HG02884 (cell line): ENCODE measurements around the gene RASSF10.

Experiments
- ATAC-seq: cut with Tn5 transposase; IDR thresholded peaks from one replicate; pipeline ENCODE4 v1.9.1; 2021; ENCODE audit warnings: mild to moderate bottlenecking, moderate library complexity; ENCODE audit not compliant: unreplicated experiment

The RASSF10 gene

DNA sequence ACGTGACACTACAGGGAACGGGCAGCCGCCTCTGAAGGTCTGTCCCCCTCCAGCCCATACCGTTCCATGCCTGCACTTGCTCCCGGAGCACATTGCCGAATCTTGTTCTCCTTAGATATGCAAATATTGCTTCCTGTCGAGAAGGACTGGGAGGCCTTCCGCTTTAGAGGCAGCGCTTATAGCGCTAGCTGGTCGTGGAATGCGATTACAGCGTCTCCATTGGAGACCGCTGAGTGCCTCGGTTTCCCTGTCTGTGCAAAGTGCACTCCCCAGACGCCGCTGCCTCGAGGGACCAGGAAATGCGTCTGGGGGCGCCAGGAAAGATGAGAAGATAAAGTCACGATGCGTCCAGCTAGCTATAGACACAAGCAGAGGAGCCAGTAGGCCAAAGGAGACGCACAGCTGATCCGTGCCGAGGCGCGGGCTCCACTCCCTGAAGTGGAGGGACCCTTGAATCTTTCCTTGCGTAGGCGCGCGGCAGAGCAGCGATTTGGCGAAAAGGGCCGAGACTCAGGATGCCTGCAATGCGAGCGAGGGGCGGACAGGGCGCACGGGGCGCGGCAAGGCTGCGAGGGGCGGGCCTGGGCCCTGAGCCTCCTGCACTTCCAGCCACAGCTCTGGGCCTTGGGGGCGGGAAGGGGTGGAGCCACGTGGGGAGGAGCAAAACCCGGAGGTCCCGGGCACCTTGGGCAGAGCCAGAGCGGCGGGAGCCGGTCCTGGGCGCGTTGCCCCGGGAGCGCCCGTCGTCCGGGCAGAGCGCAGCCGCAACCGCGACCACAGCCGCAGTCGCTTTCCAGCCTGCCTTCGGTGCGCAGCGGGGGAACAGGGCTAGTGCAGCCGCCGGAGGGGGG lies at the start of gene RASSF10:
Gene RASSF10 (plus strand): TSS at position 692 of the 851 bp plus-strand sequence. CDS start 261 bp downstream, outside the sequence.
- ATAC-seq: no peak

DNA sequence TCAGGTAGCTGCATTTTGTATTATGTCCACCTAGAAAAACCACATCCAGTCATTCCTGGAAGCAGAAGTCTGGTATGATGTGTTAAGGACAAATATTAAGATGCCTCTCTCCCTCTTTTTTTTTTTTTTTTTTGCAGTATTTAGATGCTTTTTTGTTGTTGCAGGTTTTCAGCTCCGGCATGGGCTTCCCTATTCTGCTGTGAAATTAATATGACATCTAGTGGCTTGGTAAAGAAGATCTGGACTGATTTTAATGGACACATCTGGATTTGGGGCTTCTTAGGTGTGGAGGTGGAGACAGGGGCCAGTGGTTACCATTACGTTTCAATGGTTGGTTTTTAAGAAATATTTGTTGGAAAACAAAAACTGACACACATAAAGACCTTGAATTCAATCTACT lies 47.5 kb upstream of the RASSF10 start:
- ATAC-seq: no peak

DNA sequence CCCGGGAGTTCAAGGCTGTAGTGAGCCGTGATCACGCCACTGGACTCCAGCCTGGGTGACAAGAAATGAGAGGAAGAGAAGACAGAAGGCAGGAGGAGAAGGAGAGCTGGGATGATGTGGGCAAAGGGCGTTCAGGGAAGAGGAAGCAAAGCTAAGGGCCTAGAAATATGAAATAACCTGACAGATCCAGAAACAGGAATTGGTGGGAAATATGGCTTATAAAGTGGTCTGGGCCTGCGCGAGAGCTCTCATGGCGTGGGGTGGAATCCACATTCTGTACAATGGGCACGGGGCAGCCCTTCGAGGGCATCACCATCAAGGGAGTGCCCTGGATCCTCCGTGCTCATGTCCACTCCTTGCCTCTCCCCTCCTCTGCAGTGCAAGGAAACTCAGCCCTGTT lies 46.8 kb upstream of the RASSF10 start:
- ATAC-seq: no peak

DNA sequence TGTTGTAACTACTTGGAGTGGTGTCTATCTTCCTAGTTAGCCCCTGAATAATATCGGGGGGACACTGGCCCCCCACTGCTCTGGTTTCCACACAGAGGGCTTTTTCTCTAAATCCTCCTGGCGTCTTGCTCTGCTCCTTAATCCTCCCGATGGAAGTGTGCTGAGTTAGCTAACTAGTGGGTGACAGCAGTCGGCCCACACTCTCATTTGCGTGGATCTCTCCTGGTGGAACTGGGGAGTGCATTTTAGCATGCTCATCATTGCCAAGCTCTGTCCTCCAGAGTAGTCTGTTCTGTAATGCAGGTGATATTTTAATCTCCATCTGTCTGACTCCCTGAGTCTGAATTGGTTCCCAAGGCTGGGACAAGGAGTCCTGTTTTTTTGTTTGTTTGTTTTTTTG lies 46.1 kb upstream of the RASSF10 start:
- no peak for ATAC-seq

DNA sequence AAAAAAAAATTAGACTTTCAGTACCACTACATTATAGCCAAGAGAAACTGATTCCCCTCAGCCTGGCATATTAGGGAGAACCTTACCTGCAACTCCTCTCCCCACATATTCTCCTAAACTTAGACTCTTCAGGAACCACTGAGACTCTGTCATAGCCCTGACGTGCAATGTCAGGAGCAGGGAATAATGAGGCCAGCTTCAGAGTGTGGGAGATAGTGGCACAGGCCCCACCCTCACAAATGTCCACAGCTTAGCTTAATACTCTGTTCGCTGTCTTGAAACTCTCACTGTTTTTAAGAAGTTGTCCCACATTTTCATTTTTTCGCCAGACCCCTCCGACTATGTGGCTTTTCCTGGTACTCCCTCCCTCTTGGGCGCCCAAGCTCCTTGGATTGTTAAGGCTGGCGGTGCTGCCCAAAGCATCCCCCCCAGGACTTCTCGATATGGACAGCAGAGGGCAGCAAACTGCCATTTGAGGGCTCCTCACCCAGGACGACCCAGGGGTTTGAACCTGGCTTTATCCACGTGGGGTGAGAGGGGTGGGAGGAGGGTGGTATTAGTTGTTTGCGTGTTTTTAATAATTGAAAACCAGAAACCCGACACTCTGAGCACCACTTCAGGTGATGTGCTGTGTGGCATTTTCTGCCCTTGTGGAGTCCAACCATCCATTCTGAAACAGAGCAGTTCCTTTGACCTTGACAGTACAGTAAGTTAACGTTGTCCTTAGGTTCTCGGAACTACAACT lies 45.2 kb upstream of the RASSF10 start:
- peak; percentile 66 for ATAC-seq

DNA sequence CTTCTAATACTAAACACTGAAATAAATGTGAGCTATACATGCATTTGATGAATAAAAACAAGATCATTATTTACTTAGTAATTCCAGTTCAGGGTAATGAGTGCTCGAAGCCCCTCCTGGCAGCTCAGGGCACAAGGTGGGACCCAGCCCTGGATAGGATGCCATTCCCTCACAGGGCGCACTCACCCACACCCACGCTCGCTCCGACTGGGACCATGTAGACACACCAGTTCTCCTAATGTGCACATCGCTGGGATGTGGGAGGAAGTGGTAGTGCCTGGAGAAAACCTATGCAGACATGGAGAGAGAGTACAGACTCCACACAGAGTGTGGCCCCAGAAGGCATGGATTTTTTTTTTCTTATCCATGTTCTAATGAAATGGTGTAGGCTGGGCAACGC lies 44.5 kb upstream of the RASSF10 start:
- ATAC-seq: no peak

DNA sequence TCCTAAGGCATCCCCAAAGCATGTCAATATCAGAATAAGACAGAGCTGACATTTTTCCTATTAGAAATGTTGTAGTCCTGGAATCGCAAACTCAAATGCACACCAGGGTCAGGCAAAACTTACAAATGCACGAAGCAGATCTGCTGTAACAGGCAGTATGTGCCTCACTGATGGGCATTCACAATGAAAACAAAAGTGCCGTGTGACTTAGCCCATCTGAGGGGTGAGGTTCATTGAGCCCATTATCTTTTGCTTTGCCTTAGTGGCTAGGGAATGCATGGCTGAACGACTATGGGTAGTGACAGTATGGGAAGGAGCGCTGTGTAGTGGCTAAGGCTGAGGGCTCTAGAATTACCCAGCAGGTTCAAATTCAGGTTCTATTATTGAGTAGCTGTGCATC lies 43.1 kb upstream of the RASSF10 start:
- no peak for ATAC-seq

DNA sequence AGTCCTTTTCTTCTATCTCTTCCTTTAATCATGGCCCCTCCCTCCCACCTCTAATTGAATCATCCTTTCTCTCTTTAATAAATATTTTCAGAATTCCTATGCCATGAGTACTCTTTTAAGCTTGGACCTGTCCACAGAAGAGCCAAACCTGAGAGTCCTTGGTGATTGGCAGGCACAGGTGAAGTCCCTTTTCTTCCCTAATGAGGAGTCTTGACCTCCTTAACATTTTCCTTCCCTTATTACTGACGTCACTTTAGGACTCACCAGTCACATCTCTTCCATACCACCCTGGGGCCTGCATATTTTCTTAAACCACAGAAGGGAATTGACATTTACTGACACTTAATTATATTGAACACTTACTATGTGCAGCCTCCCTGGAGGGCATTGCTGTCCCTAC lies 41.0 kb upstream of the RASSF10 start:
- no peak for ATAC-seq

DNA sequence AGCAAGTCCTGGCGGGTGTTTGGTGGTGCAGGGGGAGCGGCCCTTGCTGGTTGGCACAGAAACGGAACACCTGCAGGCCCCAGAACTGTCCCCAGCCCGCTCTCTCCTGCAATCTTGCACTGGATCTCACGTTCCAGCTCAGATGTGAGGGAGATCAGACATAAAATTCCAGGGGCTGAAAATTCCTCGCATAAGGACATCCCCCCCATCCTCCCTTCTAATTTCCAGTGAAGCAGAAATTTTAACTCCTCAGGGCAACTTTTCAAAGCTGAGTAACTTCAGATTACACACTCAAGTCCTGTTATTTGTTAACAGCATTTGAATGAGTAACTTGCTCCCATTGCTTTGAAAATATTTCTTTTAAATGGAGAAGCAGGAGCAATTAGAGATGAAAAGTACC lies 40.3 kb upstream of the RASSF10 start:
- ATAC-seq: no peak

DNA sequence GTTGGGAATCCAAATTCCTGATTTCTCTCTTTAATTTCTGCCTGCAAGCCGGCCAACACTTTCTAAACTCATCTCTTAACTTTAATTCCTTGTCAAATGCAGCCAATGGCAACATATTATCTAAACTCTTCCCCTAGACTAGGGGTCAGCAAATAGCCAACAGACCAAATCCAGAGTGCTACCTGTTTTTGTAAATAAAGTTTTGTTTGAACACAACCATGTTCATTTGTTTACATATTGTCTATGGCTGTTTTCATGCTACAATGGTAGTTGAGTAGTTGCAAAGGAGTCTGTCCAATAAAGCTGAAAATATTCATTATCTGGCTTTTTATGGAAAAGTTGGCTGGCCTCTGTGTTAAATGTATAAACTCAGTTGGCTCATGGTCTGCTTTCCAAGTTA lies 37.2 kb upstream of the RASSF10 start:
- no peak for ATAC-seq

DNA sequence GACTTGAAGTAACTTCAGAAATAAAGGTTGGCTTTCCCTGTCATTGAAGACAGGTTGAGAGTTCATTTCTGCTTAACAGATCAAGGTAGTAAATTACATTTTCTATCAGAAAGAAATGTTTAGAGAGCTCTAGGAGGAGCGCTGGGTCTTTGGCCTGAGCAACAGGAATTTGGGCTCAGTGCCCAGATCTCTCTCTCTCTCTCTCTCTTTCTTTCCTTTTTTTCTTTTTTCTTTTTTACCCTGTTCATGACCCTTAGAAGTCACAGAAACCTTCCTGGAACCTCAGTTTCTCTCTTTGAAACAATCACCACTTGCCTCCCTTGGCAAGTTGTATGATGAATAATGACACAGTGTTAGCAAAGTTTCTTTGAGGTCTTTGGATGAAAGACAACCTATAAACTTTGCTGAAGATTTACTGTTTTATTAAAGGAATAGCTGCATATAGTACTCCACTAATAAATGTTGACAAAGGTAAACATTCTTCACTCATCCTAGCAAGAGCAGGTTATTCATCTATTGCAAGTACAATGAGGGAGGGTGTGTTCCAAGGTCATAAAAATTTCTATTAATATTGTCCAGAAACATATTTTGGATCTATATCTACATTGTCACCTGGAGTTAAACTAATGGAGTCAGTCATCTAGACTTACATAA lies 35.5 kb upstream of the RASSF10 start:
- ATAC-seq: no peak

DNA sequence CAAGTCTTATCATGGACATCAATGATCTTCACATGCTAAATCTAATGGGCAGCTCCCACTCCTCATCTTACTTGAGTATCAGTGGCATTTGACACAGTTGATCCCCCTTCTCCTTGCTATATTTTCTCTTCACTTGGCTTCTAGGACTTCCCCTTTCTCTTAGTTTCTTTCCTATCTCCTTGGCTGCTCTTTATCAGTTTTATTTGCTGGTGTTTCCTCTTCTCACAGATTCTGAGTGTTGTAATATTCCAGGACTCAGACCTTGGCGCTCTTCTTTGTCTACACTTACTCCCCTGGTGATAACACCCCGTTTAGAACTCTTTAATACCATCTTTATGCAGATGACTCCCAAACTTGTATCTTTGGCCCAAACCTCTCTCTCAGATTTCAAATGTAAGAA lies 33.9 kb upstream of the RASSF10 start:
- ATAC-seq: no peak

DNA sequence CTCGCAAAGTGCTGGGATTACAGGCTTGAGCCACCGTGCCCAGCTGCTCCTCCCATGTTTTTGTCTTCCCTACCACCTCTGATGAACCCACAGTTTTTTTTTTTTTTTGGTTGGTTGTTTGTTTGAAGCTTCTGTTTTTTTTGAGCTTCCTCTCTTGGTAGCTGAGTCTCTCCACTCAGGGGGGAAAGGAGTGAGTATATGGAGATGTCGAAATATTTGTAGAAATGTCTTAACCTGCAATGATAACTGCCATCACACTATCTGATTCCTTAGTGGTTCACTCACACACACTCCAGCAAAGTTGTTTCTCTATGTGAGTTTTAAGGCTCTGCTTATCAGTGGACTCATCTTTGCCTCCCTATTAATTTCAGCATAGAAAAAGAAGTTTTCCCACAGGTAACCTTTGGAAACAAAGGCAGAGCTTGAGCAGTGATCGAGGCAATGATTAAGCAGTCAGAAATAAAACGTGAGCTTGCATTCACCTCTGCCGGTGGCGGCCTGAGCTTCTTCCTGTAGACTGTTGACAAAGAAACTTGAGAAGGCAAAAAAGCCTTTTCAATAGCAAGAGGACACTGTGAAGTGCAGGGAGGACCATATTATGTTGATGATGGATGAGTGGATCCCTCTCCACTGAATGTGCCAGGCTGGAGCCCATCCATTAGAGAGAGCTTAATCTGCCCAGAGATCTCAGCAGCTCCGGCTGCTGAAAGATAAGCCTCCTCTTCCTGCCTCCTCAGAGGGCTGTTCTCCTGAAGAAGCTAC lies 29.0 kb upstream of the RASSF10 start:
- no peak for ATAC-seq

DNA sequence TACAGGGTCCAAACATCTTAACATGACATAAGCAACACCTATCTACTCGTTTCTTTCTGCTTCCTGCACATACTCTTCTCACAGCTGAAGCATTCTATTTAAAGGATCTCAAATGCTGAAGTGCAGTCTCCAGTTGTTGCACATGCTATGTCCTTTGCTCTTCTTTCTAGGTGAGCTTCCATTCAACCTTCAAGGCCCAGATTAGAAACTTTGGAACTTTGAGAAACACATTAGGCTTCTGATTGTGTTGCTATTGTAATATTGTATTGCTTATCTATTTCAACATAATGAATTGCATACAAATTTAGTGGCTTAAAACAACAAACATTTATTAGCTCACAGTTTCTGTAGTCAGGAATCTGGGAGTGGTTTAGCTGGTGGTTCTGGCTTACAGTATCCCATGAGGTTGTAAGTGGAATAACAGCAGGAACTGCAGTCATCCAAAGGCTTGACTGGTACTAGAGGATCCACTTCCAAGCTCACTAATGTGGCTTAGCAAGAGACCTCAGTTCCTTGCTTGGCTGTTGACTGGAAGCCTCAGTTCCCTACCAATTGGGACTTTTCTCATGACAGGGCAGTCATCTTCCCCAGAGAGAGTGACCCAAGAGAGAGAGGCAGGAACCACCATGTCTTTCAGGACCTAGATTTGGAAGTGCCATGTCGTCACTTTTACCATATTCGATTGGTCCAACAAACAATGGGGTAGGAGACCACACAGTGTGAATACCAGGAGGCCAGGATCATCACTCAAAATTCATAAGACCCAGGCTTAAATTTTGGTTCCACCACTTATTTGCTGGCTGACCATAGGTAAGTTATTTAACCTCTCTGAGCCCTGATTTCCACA lies 27.2 kb upstream of the RASSF10 start:
- ATAC-seq: no peak

DNA sequence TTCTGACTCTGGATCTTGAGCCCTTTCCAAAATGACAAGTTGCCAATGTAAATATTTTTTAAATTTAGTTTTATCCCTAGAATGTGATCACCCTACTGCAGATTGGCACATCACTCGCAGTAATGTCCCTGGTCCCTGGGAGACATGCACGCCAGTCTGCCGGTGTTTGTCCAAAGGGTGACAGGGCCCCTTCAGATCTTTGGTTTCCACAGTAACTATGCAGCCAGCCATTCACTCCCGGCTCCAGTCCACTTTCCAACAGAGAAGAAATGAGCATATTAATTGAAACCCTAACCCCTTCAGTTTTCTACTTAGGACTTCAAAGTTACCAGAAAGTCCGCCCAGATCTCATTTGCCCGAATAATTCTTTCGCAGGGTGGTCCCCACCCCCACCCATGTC lies 25.8 kb upstream of the RASSF10 start:
- ATAC-seq: no peak

DNA sequence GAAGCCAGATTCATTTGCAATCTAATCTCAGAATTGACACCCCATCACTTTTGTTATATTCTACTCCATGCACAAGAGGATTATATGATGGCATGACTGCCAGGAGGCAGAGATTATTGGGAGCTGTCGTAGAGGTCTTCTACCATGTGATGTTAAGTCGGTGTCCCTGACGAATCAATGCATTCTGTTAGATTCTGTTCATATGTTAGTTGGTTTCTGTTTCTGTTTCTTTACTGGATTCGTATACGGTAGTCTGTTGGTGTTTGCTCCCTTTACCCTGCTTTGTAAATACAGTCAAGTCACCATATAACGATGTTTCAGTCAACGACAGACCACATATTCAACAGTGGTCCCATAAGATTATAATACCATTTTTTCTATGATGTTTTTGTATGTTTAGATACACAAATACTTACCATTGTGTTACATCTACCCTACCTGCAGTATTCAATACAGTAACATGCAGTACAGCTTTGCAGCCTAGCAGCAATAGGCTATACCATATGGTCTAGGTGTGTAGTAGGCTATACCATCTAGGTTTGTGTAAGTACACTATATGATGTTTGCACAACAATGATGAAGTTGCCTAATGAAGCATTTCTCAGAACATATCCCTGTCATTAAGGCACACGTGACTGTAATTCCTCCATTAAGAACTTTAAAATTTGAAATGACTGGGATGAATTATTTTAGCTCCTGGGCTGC lies 22.8 kb upstream of the RASSF10 start:
- ATAC-seq: no peak

DNA sequence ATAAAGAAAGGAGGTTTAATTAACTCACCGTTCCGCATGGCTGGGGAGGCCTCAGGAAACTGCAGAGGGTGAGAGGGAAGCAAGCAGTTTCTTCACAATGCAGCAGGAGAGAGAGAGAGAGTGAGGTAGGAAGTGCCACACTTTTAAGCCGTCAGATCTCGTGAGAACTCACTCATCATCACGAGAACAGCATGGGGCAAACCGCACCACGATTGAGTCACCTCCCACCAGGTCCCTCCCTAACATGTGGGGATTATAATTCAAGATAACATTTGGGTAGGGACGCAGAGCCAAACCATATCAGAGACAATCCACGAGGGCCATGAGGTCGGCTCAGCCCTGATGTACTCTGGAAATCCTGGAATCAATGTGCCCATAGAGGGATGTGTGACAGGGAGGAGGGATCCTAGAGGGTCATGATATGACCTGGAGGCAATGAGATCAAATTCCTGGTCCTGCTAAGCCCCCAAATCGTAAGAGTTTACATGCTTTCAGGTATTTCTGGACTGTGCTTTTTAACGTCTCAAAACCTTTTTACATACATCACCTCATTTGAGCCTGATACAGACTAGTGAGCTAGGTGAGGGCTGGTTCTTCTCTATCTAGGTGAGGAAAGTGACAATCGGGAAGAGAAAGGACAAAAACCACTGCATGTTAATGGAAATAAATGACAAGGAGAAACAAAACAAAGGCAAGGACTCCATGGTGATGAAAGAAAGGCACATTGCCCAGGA lies 19.5 kb upstream of the RASSF10 start:
- ATAC-seq: no peak

DNA sequence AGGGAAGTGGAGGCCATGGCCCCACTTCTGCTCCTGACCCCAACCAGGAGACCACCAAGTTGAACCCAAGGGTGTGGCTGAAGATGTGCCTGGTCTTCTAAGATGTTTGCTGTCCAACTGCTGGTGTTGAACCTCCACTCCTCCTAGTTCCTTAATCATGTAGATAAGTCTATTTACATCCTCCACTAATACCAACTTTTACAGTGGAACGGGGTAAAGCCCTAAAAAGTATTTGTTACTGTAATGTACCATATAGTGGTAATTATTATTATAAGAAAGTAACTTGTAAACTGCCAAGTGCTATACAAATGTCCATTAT lies 19.0 kb upstream of the RASSF10 start:
- ATAC-seq: no peak

DNA sequence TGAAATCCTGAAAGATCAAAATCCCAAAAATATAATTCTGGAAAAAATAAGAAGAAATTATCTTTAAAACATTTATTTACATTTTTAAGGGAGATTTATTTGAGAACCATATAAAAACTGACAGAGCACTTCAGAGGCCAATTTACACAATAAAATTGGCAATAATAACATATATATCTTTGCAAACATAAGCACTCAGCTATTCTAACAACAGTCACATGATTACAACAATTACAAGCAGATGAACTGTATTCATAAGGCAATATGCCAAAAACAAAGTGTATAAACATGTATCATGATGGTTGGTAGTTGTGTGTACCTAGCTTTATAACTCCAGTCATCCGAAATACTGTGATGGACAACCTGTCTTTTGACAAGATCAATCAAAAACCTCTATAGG lies 17.7 kb upstream of the RASSF10 start:
- no peak for ATAC-seq
